GM18951 (cell line): ENCODE measurements around the gene FGFR3.

Source experiments
- POLR2A ChIP-seq: IDR thresholded peaks from 4 replicates; pipeline ENCODE4 v1.6.1; 2011; ENCODE audit warnings: mild to moderate bottlenecking; ENCODE audit not compliant: insufficient read length, insufficient read depth; ENCODE audit errors: extremely low read depth
- in situ Hi-C: fragments of 300-500 bp; cut with MboI; formaldehyde crosslinking; loops from one replicate; pipeline ENCODE4 v1.12.0; 2022; ENCODE audit warnings: low sequenced_read_pairs, mixed read lengths, inconsistent platforms; ENCODE audit not compliant: unreplicated experiment

The FGFR3 gene

GRCh38 chr4:1783970-1784369 lies 9.1 kb upstream of the FGFR3 start:
- TF ChIP-seq POLR2A = no peak
- in situ Hi-C loops = no loop called here

GRCh38 chr4:1784395-1784788 lies 8.7 kb upstream of the FGFR3 start:
- no peak for TF ChIP-seq POLR2A
- in situ Hi-C loops = no loop called here

DNA sequence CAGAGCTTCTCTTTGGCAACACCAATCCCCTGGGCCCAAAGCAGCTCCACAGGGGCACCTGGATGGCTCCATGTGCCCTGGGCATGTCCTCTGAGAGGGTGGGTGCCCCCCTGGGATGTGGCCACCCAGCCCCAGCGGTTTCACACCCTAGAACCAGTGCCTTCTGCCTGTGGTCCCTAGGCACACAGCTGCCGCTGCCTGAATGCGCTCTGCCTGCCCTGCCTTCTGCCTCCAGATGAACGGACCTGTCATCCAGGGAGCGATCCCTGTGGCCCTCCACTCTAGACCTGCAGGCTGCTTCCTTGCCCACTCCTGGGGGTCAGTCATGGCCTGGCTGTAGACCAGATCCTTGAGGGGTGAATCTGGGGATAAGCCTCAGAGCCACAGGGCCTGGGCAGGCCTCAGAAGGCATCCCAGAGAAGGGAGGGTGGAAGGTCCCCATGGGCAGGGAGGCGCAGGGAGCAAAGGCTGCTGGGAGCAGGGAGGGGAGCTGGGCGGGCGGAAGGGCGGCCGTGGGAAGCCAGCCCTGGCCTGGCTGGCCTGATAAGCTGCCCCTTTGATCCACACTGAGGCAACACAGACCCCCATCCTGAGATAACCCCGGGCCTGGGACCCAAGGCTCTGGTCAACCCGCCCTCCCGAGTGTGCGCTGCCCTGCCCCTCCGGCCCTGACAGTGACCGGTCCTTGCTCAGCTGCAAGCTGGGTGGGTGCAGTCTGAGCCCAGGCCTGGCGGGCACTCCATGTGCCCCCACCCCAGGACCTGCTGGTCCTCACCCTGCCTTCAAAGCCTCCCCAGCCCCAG lies 8.1 kb upstream of the FGFR3 start:
- in situ Hi-C loops = no loop called here
- no peak for TF ChIP-seq POLR2A

GRCh38 chr4:1785592-1785991 lies 7.5 kb upstream of the FGFR3 start:
- TF ChIP-seq POLR2A = no peak
- in situ Hi-C loops = no loop called here

DNA sequence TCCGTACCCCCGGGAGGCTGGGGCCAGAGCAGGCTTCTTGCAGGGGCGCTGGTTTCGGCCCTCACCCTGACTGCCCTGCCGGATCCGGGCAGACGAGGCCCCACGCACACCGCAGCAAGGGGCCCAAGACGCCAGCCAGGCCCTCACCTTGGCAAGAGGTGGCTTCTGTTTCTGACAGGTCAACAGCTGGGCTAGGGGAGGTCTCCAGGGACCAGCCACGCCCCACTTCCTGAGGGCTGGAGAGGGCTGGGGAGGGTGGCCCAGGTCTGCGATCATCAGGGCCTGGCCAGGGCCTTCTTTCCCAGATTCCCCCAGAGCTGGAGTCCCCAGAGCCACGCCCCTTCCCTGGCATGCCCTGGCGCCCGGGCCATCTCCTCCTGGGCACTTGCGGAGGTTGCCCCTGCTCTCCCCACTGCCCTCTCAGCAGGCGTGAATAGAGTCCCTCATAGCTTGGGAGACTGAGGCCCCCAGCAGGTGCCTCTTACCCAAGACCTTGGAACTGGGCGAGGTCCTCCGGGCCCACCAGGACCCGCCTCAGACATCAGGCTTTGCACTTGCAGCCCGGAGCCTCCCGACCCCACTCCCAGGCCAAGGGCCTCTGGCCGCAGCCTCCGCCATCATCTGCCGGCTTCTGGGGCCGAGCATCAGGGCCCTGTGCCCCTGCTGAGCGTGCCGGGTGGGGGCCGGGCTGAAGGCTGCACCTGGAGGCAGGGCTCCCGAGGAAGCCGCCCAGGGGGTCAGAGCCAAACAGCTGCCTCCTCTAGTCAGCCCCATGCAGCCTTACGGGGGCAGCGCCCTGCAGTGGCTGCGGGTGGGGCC lies 6.3 kb upstream of the FGFR3 start:
- in situ Hi-C loops = no loop called here
- TF ChIP-seq POLR2A = no peak

DNA sequence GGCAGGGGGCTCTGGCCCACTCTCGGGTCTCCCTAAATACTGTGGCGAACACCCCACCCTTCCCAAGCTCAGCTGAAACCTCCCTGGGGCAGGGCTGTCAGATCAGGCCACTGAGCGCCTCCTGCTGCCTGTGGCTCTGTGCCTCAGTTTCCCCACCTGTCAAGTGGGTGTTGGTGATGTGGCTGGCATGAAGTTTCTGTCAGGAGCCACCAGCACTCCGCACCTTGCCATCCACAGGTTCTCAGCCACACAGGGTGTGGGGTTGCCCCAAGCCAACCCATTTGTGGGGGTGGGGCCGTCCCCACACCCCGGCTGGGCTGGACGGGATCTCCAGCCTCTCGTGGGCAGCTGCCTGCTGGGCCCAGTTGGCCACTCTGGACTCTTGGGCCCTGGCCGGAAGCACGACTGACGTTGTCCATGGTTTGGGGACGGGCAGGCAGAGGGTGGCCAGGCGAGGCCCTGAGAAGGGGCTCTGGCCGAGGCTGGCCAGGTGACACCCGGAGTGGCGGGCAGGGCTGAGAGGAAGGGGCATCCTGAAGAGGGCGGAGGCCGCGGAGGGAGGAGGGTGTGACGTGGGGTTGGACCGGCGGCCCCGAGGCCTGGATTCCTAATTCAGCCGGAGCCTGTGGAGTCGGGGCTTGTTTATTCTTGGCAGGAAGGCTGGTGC lies 5.5 kb upstream of the FGFR3 start:
- TF ChIP-seq POLR2A = no peak
- in situ Hi-C loops = no loop called here

GRCh38 chr4:1788254-1788973 lies 4.7 kb upstream of the FGFR3 start:
- in situ Hi-C loops = no loop called here

GRCh38 chr4:1789552-1789951 lies 3.5 kb upstream of the FGFR3 start:
- TF ChIP-seq POLR2A = no peak
- in situ Hi-C loops = no loop called here

More at GRCh38 chr4:1788254-1788973, 4.7 kb upstream of the FGFR3 start:
- no peak for TF ChIP-seq POLR2A

DNA sequence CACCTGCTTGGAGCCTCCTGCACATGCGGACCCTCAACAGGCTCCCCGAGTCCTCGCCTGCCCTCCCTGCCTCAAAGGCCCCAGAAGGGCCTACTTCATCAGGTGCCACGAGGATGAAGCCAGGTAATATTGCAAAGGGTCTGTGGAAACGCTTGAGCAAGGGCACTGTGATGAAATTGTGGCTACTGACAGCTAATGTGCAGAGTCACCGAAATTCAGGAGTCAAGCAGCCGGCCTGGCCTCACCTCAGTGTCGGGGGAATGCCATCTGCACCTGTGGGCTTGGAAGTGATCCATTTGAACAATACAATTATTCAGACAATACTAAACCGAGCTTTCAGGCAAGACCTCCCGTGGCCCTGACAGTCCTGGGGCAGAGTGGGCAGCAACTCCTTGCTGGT lies 3.1 kb upstream of the FGFR3 start:
- TF ChIP-seq POLR2A = no peak
- in situ Hi-C loops = no loop called here

DNA sequence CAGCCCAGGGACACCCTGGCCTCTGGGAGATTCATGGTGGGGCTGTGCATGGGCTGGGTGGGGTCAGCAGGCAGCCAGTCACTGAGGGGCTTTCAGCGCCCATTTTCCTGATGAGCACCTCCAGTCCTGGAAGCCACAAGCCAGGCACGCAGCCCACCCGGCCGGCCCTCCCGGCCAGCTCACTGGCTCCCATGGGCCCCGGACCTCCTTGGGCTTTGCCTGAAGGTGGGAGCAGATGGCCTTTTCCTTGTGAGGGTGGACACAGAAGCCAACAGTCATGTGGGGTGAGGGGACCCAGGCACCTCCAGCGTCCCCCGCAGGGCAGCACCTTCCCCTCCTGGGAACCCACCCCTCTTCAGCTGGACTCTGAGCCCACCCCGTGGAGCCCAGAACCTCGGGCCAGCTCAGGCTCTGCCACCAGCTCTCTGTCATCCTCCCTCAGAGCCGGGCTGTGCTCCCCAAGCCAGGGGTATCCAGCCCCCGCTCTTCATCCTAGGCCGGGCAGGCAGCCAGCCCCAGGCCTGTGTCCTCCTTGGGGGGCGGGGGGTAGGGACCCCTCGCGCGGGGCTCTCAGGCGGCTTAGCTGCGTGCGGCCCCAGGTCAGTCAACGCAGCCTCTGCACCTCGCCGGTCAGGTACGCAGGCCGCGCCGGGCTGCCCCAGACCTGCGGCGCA lies 798 bp upstream of the FGFR3 start:
- in situ Hi-C loops = no loop called here
- TF ChIP-seq POLR2A = no peak

DNA sequence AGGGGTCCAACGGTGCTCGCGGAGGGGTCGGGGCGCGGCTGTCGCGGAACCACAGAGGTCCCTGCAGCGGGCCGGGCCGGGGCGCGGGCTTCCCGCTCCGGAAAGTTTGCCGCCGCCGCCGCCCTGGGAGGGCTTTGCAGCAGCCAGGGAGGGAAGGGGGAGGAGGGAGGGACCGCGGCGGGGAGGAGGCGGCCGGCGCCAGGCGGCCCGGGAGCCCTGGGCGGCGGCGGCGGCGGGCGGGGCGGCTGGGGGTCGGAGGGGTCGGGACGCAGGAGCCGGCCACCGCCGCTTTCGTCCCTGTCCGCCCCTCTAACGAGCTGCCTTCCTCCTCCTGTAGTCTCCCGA lies 375 bp downstream of the FGFR3 start:
- in situ Hi-C loops = no loop called here
- no peak for TF ChIP-seq POLR2A

DNA sequence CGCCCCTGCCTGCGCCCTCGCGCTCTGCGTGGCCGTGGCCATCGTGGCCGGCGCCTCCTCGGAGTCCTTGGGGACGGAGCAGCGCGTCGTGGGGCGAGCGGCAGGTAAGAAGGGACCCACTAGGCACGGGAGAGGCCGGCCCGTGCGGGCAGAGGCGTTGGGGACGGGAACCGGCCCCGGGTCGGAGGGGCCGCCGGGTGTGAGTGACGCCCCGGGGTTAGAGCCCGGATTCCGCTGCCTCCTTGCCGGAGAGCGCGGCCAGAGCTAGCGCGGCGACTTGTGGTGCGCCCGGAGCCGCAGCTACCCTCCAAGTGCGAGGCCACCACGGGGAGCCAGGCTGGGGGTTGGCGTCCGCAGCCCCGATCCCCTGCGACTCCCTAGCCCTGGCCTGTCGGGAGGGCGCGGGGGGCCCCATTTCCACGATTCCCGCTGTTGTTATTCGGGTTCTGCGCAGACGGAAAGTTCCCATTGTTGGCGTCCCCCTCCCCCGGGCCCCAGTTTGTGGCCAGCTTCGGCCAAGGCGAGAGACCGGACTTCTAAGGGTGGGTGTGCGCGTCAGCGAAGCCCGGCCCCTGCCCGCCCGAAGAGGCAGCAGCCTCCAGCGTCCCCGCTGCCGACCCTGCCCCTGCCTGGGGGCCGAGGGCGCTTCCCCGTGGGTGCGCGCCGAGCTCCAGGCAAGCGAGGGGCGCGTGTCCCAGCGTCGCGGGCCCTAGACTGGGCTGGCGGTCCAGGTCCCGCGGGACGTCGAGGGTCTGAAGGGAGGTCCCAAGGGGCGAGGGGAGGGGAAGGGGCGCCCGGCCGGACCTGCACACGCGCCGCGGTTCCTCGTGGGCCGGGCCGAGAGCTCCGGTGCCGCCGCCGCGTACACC lies 1.1 kb downstream of the FGFR3 start:
- no peak for TF ChIP-seq POLR2A
- in situ Hi-C loops = no loop called here
